Mesodermal cell (in vitro differentiated cells): ENCODE data around the gene PAK6.
A peak's percentile ranks its signal among the peaks of the same experiment; 100 is the strongest.

Experiments used
- H3K27ac ChIP-seq: 2 replicates; pipeline ENCODE4 v1.7.0; 2013; ENCODE audit warnings: mild to moderate bottlenecking, low read depth, low read length, moderate library complexity; ENCODE audit not compliant: severe bottlenecking
- H3K36me3 ChIP-seq: 2 replicates; pipeline ENCODE4 v1.7.1; 2013; ENCODE audit warnings: mild to moderate bottlenecking, low read length, moderate library complexity; ENCODE audit not compliant: control insufficient read depth, insufficient read depth
- H3K4me1 ChIP-seq: one replicate; pipeline ENCODE4 v1.7.1; 2013; ENCODE audit warnings: mild to moderate bottlenecking, low read length; ENCODE audit not compliant: insufficient read depth, control insufficient read depth, poor library complexity, severe bottlenecking
- H3K4me3 ChIP-seq: 2 replicates; pipeline ENCODE4 v1.7.0; 2013; ENCODE audit warnings: low read length, control low read depth, mild to moderate bottlenecking; ENCODE audit not compliant: insufficient read depth, poor library complexity, severe bottlenecking; ENCODE audit errors: extremely low read depth
- H3K9me3 ChIP-seq: 2 replicates; pipeline ENCODE4 v1.7.1; 2013; ENCODE audit warnings: mild to moderate bottlenecking, low read length, moderate library complexity; ENCODE audit not compliant: control insufficient read depth
- WGBS, 2 experiments: methylation state at CpG; one replicate each; pipeline ENCODE4 v1.1.5; 2013; ENCODE audit warnings: missing lambda C conversion rate in 2 of 2; ENCODE audit not compliant: insufficient coverage in 2 of 2; 5-methylcytosine and 5-hydroxymethylcytosine counted together

PAK6 gene

GRCh38 chr15:40295297-40295696, 56.4 kb downstream of the PAK6 start:
- Histone ChIP-seq H3K9me3 (peaks cover 7% of the 10 kb centered on the region), H3K4me3 (no peak overlapping the region), H3K36me3 (peaks cover 9% of the 10 kb centered on the region), H3K27ac (no peak overlapping the region), H3K4me1 (no peaks in the 10 kb centered on the region)
- WGBS, 2 experiments: 83 to 100% methylated on average over 1 of the region's 1 CpG

DNA sequence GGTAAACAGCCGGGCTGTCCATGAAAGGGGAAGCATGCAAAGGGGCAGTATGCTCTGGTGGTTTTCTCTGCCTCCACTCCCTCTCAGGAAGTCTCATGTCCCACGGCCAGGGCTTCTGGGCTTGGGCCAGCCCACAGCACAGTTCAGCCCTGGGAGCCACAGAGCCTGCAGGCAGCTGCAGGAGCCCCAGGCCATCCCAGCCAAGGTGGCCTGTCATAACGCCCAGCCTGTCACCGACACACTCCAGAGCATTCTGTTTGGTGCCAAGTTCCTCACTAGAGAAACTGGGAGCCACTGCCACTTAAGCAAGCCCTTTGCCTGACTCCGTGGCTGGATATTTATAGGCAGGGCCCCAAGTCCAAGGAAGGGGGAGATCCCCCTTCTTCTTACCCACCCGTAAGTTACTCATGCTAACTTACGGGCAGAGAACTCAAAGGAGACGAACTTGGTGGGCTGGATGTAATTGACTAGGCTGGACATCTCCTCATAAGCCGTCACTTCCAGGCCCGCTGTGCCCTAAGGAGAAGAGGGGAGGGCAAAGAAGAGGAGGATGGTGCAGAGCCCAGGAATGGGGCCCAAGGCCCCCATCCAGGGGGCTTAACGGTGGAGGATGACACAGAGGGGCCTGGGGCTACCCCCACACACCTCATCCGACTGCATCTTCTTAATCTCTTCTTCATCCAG, 57.2 kb downstream of the PAK6 start:
- WGBS, 2 experiments: 84 to 88% methylated on average over 7 to 11 of the region's 12 CpGs
- Histone ChIP-seq H3K9me3 (peaks cover 11% of the 10 kb centered on the region), H3K36me3 (peaks cover 13% of the 10 kb centered on the region), H3K4me3 (no peak overlapping the region), H3K27ac (no peak overlapping the region), H3K4me1 (peaks cover 4% of the 10 kb centered on the region)

DNA sequence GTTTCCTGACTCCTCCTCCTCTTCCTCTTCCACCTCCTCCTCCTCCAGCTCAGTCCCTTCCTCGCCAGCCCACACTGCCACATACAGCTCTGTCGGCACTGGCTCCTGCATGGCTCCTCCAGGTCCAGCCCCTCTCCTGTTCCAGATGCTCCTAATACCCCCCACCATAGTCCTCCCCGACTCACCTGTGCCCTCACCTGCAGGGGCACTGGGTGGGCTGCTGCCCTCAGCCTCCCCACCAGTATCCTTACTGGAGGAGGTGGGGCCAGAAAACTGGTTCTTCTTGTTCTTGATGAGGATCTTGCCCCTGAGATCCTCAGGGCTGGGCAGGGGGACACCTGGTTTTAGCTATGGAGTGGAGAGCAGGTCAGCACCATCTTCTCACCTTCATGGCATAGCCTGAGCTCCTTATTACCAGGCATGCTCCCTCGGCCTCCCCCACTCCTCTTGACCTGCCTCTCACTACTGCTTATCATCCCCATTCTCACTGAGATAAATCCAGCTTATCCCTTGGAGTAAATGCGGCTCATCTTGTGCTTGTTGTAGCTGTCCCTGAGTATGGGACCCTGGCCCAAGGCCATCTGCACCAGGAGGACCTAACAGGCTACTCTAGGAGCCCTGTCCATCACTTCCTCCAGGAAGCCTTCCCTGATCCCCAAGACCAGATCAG, 57.8 kb downstream of the PAK6 start:
- H3K36me3 ChIP-seq: peaks cover 13% of the 10 kb centered on the region
- H3K4me1 ChIP-seq: peaks cover 5% of the 10 kb centered on the region
- H3K27ac ChIP-seq: no peak overlapping the region
- peaks cover 11% of the 10 kb centered on the region for H3K9me3 ChIP-seq
- H3K4me3 ChIP-seq: no peak overlapping the region
- 92 to 96% methylated on average over 4 of the region's 5 CpGs for WGBS, 2 experiments

- Histone ChIP-seq H3K36me3 (peaks cover 13% of the 10 kb centered on the region), H3K27ac (no peak overlapping the region), H3K4me1 (peaks cover 11% of the 10 kb centered on the region), H3K4me3 (no peak overlapping the region), H3K9me3 (peaks cover 11% of the 10 kb centered on the region)
- WGBS, 2 experiments: 93 to 94% methylated on average over 6 to 8 of the region's 10 CpGs
Observed at GRCh38 chr15:40297356-40297755, 58.5 kb downstream of the PAK6 start.

DNA sequence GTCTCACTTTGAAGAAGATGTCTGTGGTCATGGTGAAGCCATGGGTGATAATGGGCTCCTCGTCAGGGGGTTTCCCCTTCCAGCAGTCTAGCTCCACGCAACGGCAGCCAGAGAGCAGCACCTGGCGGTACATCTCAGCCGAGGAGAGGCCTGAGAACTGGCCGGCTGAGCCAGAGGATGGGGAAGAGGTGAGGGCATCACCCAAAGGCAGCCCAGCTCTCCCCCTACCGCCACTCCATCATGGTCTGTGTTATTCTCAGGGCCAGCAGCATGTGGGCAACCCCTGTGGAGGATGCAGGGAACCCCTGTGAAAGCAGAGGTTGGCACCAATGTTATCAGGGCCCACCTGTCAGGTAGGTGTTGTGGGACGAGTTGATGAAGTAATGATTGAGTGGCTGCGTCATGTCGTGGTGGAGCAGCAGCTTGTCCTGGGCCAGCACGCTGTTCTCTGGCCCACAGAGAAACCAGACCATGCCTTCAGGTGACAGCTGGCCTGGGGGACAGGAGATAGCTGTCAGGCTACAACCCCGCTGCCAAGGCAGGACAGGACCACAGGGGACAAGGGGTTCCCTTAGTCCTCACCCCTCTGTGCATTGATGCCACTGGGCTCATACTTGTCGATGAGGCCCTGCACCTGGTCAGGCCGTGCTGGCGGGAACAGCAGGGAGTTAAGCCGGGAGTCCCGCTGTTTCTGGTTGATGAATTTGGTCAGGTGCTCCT, 59.5 kb downstream of the PAK6 start:
- WGBS, 2 experiments: 94 to 98% methylated on average over 15 of the region's 17 CpGs
- no peak overlapping the region for H3K4me3 ChIP-seq
- peaks cover 19% of the 10 kb centered on the region for H3K36me3 ChIP-seq

DNA sequence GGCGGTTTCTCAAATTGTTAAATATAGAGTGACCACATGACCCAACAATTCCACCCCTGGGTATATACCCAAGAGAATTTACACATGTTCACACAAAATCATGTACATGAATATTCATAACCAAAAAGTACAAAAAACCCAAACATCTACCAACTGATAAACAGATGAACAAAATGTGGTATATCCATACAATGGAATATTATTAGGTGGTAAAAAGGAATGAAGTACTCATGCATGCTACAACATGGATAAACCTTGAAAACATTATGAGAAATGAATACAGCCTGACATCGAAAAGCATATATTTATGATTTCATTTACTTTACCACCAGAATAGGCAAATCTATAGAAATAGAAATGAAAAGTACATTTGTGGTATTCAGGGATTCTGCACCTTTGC, 61.5 kb downstream of the PAK6 start:
- Histone ChIP-seq H3K4me3 (no peak overlapping the region), H3K9me3 (peaks cover 11% of the 10 kb centered on the region), H3K4me1 (peaks cover 13% of the 10 kb centered on the region), H3K27ac (no peak overlapping the region), H3K36me3 (peaks cover 19% of the 10 kb centered on the region)
- 100% methylated on average over 1 of the region's 2 CpGs; no CpG with 5 or more reads in 1 of the 2 experiments for WGBS, 2 experiments

More for the DNA sequence above, 59.5 kb downstream of the PAK6 start:
- Histone ChIP-seq H3K27ac (no peak overlapping the region), H3K9me3 (peaks cover 11% of the 10 kb centered on the region), H3K4me1 (peaks cover 13% of the 10 kb centered on the region)

GRCh38 chr15:40300771-40301170, 61.9 kb downstream of the PAK6 start:
- peaks cover 19% of the 10 kb centered on the region for H3K36me3 ChIP-seq
- WGBS, 2 experiments: 80% methylated on average over 1 of the region's 2 CpGs; no CpG with 5 or more reads in 1 of the 2 experiments
- peak overlapping the region; percentile 85 for H3K27ac ChIP-seq
- peaks cover 11% of the 10 kb centered on the region for H3K9me3 ChIP-seq
- no peak overlapping the region for H3K4me3 ChIP-seq
- H3K4me1 ChIP-seq: peaks cover 13% of the 10 kb centered on the region

GRCh38 chr15:40301467-40302179, 62.8 kb downstream of the PAK6 start:
- 52 to 67% methylated on average over 7 to 12 of the region's 12 CpGs for WGBS, 2 experiments
- Histone ChIP-seq H3K9me3 (peaks cover 11% of the 10 kb centered on the region), H3K36me3 (peaks cover 19% of the 10 kb centered on the region), H3K27ac (peak overlapping the region; percentile 85), H3K4me3 (no peak overlapping the region), H3K4me1 (peaks cover 16% of the 10 kb centered on the region)

DNA sequence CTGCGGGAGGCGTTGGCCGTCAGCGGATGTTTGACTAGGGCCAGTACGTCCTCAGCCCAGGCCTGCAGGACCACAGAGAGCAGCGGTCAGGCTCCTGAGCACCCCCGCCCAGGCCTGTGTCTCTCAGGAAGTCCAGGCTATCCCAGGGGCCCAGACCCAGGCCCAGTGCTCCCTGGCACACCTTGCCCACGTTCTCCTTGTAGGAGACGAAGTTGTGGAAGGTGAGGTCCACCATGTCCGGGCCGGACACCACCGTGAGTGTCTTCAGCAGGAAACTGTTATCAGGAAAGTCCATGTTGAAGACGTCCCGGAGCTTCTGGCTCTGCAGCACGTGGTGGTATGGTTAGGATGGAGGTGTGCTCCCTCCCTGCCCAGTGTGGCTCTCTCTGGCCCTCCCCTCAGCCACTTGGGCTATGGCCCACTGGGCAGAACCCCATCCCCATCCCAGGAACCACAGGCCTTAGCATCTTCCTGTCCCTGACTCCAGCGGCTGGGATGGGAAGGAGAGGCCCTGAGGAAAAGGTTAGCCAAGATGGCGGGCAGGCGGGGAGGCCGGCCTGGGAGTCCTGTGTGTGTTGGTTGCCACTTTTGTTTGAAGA, 63.5 kb downstream of the PAK6 start:
- Histone ChIP-seq H3K36me3 (peaks cover 19% of the 10 kb centered on the region), H3K4me3 (no peak overlapping the region), H3K4me1 (peaks cover 23% of the 10 kb centered on the region), H3K9me3 (peaks cover 11% of the 10 kb centered on the region), H3K27ac (peak overlapping the region; percentile 85)
- WGBS, 2 experiments: 93 to 94% methylated on average over 12 to 14 of the region's 19 CpGs

DNA sequence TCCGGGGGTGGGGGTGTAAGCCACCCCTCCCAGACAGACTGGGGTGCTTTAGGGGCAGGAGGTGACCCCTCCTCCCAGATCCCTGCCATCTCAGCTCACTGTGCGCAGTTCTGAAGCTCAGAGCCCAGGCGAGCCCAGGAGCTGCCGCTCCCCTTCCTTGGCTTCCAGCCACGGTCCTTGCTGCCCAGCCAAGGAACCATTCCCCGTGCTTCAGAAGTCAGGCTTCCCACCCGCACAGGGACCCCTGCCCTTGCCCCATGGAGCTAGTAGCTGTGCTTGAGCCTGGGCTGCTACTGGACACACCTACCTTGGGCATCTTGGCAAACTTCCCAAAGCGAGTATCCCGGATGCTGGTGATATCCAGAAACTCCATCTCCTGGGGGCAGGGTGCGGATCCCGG, 64.1 kb downstream of the PAK6 start:
- no peak overlapping the region for H3K4me3 ChIP-seq
- H3K36me3 ChIP-seq: peaks cover 18% of the 10 kb centered on the region
- no peak overlapping the region for H3K27ac ChIP-seq
- WGBS, 2 experiments: 97 to 99% methylated on average over 9 of the region's 11 CpGs
- H3K4me1 ChIP-seq: peaks cover 27% of the 10 kb centered on the region
- H3K9me3 ChIP-seq: peaks cover 11% of the 10 kb centered on the region
